ENCODE data around the gene ARHGEF38. TPM values are rescaled to one million over a fixed set of nuclear protein-coding genes. Genes with fewer than 3 reads are reported as not detected.

The ARHGEF38 gene
- total RNA-seq, 2 donors from 2014 or later = 0.51 to 2.1 TPM

GRCh38 chr4:105666693-105667092 is 114.3 kb downstream of the ARHGEF38 start:
- H3K9ac ChIP-seq (ENCODE audit: extremely low read depth, low read length, poor library complexity, severe bottlenecking) = no peak overlapping the region
- H3K4me1 Mint-ChIP-seq = no peaks in the 10 kb centered on the region
- H3K9me3 ChIP-seq (ENCODE audit: control insufficient read depth, low read length) = no peaks in the 10 kb centered on the region
- WGBS, 2 experiments (ENCODE audit: insufficient coverage in 1 of 2, insufficient read length in 1 of 2) = 42 to 58% methylated on average over 3 to 5 of the region's 5 CpGs
- H3K4me1 ChIP-seq (ENCODE audit: control insufficient read depth, insufficient read depth, low read length) = no peaks in the 10 kb centered on the region
- peaks cover 6% of the 10 kb centered on the region for H3K27me3 Mint-ChIP-seq (ENCODE audit: insufficient read depth)
- no peaks in the 10 kb centered on the region for H3K36me3 ChIP-seq (ENCODE audit: control insufficient read depth, insufficient read depth, low read length)
- no peak for DNase-seq
- H3K4me3 Mint-ChIP-seq = no peak overlapping the region
- H3K27me3 ChIP-seq (ENCODE audit: control insufficient read depth, insufficient read depth, low read length, poor library complexity, severe bottlenecking) = peaks cover 10% of the 10 kb centered on the region
- no peaks in the 10 kb centered on the region for H3K9me3 Mint-ChIP-seq
- no peak overlapping the region for H3K27ac Mint-ChIP-seq
- TF ChIP-seq CTCF (conservative IDR thresholded peaks at IDR 0.05) = peak; percentile 77
- H3K4me3 ChIP-seq (ENCODE audit: low read length) = no peak overlapping the region
- H3K36me3 Mint-ChIP-seq (ENCODE audit: low read depth) = no peaks in the 10 kb centered on the region
- H3K27ac ChIP-seq (ENCODE audit: low read depth, low read length) = no peak overlapping the region

GRCh38 chr4:105670684-105671083 is 118.3 kb downstream of the ARHGEF38 start:
- Histone ChIP-seq H3K27me3 (ENCODE audit: control insufficient read depth, insufficient read depth, low read length, poor library complexity, severe bottlenecking) (peaks cover 10% of the 10 kb centered on the region), H3K36me3 (ENCODE audit: control insufficient read depth, insufficient read depth, low read length) (no peaks in the 10 kb centered on the region), H3K27ac (ENCODE audit: low read depth, low read length) (no peak overlapping the region), H3K9ac (ENCODE audit: extremely low read depth, low read length, poor library complexity, severe bottlenecking) (no peak overlapping the region), H3K4me3 (ENCODE audit: low read length) (no peak overlapping the region), H3K9me3 (ENCODE audit: control insufficient read depth, low read length) (no peaks in the 10 kb centered on the region), H3K4me1 (ENCODE audit: control insufficient read depth, insufficient read depth, low read length) (no peaks in the 10 kb centered on the region)
- no peak for DNase-seq
- Mint-ChIP-seq H3K36me3 (ENCODE audit: low read depth) (no peaks in the 10 kb centered on the region), H3K9me3 (no peaks in the 10 kb centered on the region), H3K4me3 (no peak overlapping the region), H3K4me1 (no peaks in the 10 kb centered on the region), H3K27ac (no peak overlapping the region), H3K27me3 (ENCODE audit: insufficient read depth) (peaks cover 5% of the 10 kb centered on the region)
- TF ChIP-seq CTCF (conservative IDR thresholded peaks at IDR 0.05) = no peak

- Mint-ChIP-seq H3K27ac (no peak overlapping the region), H3K9me3 (no peaks in the 10 kb centered on the region), H3K4me1 (no peaks in the 10 kb centered on the region), H3K36me3 (ENCODE audit: low read depth) (no peaks in the 10 kb centered on the region), H3K4me3 (no peak overlapping the region), H3K27me3 (ENCODE audit: insufficient read depth) (peaks cover 5% of the 10 kb centered on the region)
- no peaks in the 10 kb centered on the region for H3K9me3 ChIP-seq (ENCODE audit: control insufficient read depth, low read length)
- no peak overlapping the region for H3K9ac ChIP-seq (ENCODE audit: extremely low read depth, low read length, poor library complexity, severe bottlenecking)
- 81 to 100% methylated on average over 1 to 2 of the region's 2 CpGs for WGBS, 2 experiments (ENCODE audit: insufficient coverage in 1 of 2, insufficient read length in 1 of 2)
- peaks cover 10% of the 10 kb centered on the region for H3K27me3 ChIP-seq (ENCODE audit: control insufficient read depth, insufficient read depth, low read length, poor library complexity, severe bottlenecking)
- TF ChIP-seq CTCF (conservative IDR thresholded peaks at IDR 0.05) = no peak
- H3K4me3 ChIP-seq (ENCODE audit: low read length) = no peak overlapping the region
- H3K27ac ChIP-seq (ENCODE audit: low read depth, low read length) = no peak overlapping the region
- DNase-seq = no peak
- H3K4me1 ChIP-seq (ENCODE audit: control insufficient read depth, insufficient read depth, low read length) = no peaks in the 10 kb centered on the region
- no peaks in the 10 kb centered on the region for H3K36me3 ChIP-seq (ENCODE audit: control insufficient read depth, insufficient read depth, low read length)
Measured at GRCh38 chr4:105671301-105671700, 118.9 kb downstream of the ARHGEF38 start.

Measured in endodermal cell (in vitro differentiated cells).